Measurements from ENCODE around the gene CLIP1.

- TF ChIP-seq CTCF (conservative IDR thresholded peaks at IDR 0.05; ENCODE audit: low read depth, low read length) = no peak
- TF ChIP-seq EZH2 (IDR thresholded peaks at IDR 0.05; ENCODE audit: borderline replicate concordance, low read depth, low read length, poor library complexity, severe bottlenecking) = no peak
Observed at GRCh38 chr12:122460641-122461040, 38.2 kb upstream of the CLIP1 start.

Measured in A673 (cell line).